Measurements from ENCODE around the gene CCT7.

- TF ChIP-seq CTCF (IDR thresholded peaks at IDR 0.05): no peak
- TF ChIP-seq POLR2A (IDR thresholded peaks at IDR 0.05): no peak
Observed at GRCh38 chr2:73205611-73206010, 28.5 kb upstream of the CCT7 start.

Data from adrenal gland (tissue), 5 donors.